Hematopoietic multipotent progenitor cell treated with erythropoietin and hydrocortisone succinate and interleukin-3 and kit ligand, for 15 days (in vitro differentiated cells): ENCODE measurements around the gene MYL5.
A peak's percentile ranks its signal among the peaks of the same experiment; 100 is the strongest.
"Not testable (repeated sequence)": the region's sequence is repeated elsewhere in the genome, so short reads cannot be mapped to it uniquely, and the experiment has no call there.

Source experiments
- DNase-seq: peaks from one replicate; pipeline ENCODE4 v3.0.0-alpha.2; 2015; ENCODE audit warnings: low spot score

MYL5 gene

DNA sequence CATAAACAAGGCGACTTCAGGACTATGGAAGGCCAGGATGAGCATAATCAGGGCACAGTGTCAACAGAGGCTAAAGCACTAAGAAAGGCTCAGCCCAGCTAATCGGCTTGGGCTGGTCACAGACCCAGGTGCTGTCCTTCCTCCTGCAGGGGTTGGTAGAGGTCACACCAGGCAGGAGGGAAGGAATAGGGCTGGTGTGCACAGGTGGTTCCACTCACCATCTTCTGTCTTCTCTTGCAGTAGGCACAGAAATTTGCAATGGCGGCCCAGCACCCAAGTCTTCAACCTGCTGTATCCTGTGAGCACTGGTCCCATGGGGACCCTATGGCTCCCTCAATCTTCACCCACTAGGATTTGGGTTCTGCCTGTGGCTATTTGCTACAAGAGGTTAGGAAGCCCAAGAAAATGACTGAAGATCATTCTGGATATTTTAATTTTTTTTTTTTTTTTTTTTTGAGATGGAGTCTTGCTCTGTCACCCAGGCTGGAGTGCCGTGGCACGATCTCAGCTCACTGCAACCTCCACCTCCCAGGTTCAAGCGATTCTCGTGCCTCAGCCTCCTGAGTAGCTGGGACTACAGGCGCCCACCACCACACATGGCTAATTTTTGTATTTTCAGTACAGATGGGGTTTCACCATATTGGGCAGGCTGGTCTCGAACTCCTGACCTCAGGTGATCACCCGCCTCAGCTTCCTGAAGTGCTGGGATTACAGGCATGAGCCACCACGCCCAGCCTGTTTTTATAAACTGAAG lies 4.4 kb upstream of the MYL5 start:
- not testable (repeated sequence) for DNase-seq

DNA sequence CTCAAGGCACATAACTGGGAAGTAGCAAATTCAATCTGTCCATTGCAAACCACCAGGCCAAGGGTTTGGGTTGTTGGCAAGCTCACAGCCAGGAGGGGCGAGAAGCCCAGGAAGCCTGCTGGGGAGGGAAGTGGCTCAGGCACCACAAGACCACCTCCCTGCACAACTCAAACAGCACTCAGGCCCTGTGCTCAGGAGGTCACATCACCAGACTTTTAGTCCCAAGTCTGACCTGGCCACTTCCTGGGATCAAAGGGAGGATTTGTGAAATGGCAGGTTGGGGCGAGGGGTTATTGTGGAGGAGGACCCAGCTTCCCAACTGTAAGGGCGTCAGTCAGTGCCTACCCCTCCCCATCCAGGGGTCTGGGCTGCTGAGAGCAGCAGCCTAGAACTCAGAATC lies 2.6 kb upstream of the MYL5 start:
- no peak for DNase-seq

DNA sequence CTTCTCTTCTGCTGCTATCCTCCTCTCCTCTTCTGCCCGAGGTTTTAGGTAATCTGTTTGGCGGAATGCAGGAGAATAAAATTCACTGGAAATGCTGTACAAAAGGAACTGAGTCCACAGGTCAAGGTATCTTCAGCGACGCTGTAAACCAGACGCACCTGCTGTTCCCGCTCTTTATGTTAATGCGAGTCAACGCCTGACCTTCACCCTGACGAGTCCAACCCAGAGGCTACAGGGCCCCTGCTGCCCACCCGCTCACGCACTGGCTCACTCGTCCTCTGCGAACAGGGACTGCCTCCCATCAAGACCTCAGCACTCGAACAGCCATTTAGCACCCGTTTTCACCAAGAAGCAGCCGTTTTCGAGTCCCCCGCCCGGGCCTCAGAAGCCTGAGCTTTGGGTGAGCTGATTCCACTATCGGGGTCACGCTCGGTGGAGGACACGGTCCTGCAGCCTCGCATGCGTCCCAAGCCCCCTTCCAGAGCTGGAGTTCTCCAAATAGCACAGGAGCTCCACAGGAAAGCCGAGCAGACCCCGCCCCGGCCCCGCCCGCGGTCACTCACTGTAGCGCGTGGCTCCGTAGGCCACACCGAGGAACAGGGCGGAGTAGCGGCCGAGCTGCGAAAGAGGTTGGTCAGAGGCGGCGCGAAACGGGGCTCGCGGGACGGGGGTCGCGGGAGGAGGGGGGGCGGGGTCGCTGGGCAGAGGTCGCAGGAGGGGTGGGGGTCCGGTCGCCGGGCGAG lies 822 bp upstream of the MYL5 start:
- DNase-seq = peak; percentile 12

DNA sequence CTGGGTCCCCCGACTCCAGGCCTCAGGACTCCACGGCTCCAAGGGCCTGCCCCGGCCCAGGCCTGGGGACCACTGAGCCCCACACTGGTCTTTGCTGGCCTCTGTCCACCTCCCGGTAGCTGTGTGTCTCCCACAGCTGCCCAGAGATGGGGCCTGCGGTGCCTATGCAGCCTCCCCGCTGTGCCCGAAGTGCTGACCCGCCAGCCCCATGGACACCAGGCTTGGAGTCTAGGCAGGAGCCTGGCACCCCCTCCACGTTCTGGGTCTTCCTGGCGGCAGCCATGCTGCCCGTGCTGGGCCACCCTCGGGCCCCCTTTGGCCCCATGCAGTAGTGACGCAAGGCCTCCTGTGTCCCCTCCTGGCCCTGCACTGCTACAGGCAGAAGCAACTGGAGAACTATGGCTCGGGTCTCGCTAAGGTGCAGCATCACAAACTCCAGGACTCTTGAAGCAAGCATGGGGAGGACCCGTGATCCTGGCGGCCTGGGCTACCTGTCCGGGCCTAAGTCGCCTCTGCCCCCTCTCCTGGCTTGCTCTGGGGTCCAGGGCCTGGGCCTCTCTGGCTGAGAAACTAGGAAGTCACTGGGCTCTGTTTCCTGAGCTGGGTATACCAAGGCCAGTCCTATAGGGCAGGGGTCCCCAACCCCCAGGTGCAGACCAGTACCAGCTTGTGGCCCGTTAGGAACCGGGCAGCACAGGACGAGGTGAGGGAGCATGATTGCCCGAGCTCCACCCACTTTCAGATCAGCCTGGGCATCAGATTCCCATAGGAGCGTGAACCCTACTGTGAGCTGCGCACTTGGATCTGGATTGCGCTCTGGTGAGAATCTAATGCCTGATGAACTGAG lies 917 bp downstream of the MYL5 start:
- DNase-seq = no peak

DNA sequence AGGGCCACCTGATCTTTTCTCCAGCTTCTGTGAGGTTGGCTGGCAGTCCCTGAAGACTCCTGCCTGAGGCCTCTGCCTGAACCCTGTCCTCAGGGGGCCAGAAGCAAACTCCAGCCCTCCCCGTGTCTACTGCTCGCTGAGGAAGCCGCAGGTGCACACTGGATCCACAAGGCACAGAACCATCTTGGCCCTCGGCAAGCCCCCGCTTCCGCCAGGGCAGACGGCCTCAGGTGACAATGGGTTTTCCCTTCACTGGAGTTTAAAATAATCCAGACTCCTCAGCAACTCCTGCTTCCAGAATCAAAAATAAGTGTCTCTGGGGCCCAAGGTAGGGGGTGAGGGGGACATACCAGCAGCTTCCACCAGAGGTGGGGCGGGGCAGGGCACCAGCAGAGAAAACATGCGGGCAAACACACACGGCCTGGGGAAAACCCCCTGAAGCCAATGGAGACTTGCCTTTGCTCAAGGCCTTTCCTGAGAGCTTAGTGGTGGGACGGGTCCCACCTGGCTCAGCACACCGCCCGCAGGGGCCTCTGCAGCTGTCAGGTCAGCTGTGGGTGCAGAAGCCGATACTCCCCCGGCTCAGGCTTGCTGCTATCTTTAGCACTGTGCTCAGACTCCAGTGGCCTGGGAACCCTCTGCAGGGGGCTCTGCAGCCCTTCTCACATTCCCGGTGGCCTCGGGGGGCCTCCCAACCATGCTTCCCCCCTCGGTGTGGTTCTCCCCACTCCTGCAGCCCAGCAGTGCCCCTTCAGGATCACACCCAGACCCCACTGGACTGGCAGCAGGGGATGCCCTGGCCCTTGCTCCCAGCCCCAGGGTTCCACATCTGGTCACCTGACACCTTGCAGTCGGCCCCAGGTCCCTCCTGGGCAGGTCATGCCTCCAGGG lies 1.9 kb downstream of the MYL5 start:
- no peak for DNase-seq

DNA sequence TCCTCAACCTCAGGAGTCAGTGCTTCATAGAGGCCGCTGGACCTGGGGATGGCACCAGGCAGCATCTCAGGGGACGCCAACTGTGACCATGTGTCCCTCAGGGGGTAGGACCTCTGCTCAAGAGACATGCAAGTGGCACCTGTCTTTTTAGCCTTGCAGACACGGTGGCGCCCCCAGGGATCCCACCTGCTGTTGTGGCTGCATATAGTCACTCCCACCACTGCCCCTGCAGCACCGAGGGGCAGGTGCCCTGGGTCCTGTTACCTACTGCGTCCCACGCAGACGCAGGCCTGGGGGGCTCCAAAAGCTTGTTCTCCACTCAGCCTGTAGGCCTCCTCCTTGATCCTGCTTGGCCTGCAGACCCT lies 2.5 kb downstream of the MYL5 start:
- no peak for DNase-seq

DNA sequence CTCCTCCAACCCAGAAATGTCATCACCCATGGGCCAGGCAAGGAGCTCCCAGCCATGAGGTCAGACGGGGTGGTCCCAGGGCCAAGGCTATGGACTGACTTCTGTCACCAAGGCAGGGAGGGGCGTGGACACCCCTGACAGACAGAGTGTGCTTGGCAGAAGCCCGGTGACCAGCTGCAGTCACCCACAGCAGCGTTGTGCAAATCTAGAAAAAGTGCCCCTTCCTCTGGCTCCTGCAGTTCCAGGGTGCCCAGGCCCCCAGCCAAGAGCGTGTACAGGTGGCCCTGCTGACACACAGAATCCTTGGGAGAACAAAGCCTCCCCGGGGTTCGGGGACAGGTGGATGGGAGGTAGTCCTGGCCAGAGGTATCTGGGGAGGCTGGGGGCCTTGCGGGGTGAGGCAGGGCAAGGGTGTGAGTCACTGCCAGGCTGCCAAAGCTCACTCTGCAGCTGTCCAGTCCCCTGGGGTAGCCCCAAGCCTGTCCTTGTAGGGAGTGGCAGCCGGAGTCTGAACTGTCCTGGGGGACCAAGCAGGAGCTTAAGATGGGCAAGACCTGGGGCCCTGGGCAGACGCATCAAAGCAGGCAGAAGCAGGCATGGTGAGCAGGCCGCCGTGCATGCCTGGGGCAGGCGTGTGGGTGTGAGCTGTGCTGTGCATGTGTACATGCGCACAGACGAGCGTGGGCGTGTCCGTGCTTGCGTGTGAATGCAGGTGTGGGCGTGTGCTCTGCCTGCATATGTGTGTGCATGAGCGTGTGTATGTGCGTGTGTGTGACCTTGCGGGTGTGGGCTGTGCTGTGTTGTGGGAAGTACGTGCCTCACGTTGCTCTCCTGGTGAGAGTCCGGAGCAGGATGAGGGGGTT lies 3.3 kb downstream of the MYL5 start:
- DNase-seq = no peak

DNA sequence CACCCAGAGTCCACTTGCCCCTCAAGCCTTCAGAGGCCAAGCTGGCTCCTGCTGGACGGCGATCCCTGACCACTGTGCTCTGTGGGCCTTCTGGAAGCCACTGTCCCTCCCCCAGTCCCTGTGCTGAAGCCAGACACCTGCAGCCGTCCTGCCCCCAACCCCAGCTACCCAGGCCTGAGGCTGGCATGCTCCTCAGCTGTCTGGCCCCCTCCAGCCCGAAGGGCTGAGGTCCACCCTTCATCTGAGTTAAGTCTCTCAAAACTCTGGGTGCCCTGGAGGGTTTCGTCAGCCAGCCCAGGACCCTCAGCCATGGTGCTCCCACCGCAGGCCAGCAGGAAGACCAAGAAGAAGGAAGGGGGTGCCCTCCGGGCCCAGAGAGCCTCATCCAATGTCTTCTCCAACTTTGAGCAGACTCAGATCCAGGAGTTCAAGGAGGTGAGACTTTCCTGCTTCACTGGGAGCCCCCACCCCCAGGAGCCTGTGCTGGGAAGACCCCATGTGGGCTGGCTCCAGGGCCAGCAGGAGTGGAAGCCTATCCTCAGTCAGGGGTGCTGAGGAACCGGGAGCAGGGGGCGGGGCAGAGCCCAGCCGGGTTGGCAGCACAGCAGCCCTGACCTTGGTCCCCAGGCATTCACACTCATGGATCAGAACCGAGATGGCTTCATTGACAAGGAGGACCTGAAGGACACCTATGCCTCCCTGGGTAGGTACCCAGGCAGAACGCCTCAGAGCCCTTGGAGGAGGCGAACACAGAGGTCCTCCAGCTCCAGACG lies 4.2 kb downstream of the MYL5 start:
- DNase-seq = no peak

DNA sequence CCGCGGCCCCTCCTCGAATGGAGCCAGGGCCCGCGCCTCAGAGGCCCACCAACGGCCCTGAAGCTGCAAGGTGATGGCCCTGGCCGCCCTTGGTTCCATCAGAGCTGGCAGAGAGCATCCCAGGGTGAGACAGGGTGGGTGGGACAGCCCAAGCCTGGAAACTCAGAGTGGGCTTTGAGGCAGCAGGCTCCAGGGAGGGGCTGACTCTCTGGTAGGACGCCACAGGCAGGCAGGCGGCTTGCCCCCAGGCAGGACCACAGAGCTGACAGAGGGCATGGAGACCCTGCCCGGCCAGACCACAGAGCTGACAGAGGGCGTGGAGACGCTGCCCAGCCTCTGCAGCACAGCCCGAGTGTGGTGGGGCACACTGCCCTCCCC lies 4.8 kb downstream of the MYL5 start:
- no peak for DNase-seq

DNA sequence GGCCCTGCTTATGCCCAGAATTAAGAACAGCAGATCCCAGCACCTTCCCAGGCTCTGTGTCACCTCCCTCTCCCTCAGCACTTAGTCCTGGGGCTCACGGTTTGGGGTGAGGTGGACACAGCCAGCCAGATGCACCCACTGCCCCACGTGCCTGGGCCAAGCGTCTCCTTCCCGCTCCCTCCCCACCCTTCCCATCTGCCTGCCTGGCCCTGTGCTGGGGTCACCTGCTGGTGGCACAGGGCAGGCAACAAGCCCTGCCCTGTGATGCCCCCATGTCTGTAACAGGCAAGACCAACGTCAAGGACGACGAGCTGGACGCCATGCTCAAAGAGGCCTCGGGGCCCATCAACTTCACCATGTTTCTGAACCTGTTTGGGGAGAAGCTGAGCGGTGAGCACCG lies 5.3 kb downstream of the MYL5 start:
- no peak for DNase-seq

DNA sequence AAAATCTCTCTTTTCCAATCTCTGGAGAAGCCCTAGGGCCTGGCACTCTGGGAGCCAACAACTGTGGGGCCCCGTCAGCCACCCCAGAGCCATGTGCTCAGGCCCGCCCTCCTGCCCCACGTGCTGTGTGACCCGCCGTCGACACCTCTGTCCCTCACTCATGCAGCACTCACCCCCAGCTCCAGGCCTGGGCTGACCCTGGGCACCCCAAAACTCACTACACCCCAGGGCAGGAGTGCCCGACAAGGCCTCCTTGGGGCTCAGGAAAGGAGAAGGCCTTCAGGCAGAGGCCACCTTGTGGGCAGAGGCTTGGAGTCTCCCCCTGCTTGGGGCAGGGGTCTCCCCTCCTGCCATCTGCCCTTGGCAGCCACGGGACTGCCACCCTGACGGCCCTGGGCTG lies 5.7 kb downstream of the MYL5 start:
- DNase-seq = no peak

DNA sequence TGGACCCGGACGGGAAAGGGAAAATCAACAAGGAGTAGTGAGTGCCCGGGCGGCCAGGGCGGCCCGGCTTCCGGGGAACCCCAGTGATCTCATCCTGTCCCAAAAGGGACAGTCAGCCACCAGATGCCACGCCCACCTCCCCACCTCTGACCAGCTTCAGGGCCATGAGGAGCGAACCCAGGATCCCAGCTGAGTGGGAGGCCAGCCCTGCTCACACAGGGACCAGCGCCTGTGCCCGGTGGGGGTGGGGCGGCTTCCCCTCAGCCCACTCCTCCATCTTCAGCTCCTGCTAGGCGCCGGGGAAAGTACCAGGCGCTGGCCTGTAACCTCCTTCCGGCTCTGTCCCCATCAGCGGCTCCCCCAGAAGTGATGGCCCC lies 6.2 kb downstream of the MYL5 start:
- DNase-seq = no peak

DNA sequence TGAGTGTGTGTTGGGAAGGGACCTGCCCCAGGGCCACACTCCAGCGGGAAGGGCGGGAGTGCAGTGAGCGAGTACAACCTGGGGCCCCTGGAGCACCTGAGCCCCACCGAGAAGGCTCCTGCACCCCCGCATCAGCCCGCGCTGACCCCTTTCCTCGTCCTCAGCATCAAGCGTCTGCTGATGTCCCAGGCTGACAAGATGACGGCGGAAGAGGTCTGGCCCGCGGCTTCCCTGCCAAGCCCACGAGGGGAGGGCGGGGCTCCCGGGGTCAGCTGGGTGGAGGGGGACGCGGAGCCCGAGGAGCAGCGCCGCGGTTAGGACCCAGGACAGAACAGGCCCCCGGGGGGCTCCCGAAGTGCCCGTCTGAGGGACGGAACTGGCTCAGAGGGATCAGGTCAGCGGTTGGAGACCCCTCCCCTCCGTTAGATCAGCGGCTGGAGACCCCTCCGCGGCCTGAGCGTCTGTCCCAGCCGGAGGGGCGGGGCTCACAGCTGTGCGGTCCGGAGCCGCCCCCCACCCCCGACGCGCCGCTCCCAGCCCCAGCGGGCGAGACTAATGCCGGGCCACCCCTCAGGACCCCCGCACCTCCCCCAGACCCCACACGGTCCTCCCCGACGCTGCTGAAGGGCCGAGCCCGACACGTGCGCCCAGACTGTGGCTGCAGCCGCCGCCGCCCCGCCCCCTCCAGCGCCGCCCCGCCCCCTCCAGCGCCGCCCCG lies 6.7 kb downstream of the MYL5 start:
- DNase-seq = no peak

DNA sequence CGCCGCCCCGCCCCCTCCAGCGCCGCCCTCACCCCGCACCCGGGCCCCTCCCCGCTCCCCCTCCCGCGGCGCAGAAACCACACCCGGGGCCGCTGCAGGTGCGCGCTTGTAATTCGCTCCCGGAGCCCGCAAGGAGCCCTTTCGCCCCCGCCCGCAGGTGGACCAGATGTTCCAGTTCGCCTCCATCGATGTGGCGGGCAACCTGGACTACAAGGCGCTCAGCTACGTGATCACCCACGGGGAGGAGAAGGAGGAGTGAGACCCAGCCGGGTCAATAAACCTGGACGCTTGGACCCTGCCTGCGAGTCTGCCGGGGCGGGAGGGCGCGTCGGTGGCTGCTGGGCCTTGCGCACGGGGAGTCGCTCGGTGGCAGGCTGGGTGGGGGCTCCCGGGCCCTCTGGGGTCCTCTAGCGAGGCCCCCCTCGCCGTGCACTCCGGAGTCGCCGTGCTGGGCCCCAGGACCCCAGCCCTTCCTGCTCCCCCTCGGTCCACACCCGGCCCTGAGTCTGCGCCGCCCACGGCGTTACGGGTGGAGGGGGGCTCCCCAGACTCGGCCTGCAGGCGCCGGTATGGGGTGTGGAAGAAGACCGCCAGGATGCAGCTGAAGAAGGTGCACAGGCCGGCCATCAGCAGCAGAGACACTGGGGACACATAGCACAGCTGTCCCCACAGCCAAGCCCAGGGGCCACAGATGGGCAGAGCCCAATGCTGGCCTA lies 7.6 kb downstream of the MYL5 start:
- no peak for DNase-seq

DNA sequence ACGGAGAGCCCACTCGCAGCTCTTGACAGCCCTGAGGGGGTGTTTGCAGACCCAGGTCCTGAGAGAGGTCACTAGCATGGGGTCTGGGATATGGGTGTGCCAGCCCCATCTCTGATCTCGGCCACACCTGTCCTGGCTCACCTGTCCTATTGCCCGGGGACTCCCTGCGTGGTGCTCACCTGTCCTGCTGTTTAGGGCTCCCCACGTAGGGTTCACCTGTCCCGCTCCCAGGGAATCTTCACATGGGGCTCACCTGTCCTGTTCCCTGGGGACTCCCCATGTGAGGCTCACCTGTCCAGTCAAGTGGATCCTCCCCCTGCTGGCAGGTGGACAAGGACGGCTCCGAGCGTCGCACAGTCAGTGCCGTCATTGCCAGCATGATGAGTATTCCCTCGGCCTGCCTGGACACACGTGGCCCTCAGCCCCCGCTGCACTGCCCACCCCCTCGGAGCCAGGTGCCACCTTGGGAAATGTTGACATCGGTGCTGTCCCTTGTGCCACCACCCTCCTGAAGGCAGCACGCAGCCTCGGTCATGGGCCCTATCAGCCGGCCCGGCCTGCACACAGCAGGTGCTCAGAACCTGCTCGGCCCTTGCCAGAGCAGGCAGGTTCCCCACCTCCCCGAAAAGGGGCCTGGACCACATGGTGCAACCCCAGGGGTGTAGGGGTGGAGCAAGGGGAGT lies 8.3 kb downstream of the MYL5 start:
- DNase-seq = no peak

DNA sequence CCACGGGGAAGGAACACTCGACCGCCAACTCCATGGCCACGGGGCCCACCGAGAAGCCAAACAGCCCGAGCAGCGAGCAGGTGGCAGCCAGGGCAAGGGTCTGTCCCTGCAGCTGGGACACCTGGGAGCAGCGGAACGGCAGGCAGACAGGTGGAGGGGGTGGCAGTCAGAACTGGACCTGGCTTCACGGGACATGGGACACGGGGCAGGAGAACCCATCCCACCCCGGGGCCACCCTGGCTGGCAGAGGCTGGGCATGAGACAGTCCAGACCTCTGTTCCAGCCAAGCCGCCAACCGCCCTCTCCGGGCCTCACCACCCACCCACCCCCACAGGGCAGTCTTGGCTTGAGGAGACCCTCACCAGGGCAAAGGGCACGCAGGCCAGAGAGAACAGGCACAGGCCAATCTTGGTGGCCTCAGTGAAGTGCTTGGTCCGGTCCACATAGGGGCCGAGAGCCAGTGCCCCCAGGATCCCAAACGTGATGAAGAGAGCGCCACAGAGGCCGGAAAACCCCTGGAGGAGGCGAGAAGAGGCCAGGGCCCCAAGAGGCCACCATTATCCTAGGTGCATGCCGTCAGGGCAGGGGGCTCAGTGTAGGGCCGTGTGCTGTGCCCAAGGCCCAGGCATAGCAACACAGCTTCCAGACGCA lies 9.0 kb downstream of the MYL5 start:
- no peak for DNase-seq

DNA sequence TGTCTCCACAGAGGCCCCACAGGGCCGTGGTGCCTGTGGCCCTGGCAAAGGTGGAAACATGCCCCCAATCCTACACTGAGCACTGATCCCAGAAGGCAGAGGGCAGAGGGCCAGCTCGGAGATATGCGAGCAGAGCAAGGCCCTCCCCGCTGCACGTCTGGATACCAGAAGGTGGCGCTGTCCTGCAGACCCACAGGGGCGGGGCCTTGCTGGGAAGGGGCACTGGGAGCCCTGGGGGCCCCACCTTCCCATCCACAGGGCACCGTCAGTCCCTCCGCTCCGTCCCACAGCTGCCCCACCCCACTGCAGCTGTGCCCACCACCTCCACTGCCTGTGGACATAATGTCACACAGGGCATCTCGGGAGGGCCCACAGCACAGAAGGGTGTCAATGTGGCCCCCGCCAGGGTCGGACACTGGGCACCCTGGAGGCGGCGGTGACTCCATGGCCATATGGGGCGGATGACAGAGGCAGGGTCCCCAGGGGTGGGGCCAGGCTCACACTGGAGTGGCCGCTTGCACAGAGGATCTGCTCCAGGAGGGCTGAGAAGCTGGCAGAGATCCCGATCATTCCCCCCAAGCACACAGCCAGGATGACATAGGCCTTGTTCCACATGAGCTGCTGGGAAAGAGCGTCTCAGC lies 9.8 kb downstream of the MYL5 start:
- DNase-seq = peak; percentile 36
